HCT116 (cell line): ENCODE measurements around the gene CAPN5. TPM values are rescaled to one million over a fixed set of nuclear protein-coding genes. Genes with fewer than 3 reads are reported as not detected.

Experiments used
- ATAC-seq: fragments of 200-7000 bp; cut with Tn5 transposase; 2 replicates; pipeline ENCODE4 v1.9.1; 2020; ENCODE audit warnings: mild to moderate bottlenecking, moderate library complexity
- BruUV-seq: library from RNA; stranded (reverse); fragments of 400-500 nt; replicated peaks from 2 replicates; lab custom pipeline; 2021; lab: Mats Ljungman, UMichigan
- CTCF ChIA-PET: fragments of 300-600 bp; sonication (Branson Sonifier 250); formaldehyde crosslinking; loops from one replicate; lab custom pipeline; 2021; ENCODE audit warnings: antibody characterized with exemption; lab: Charles Lee
- POLR2A ChIA-PET: fragments of 300-600, 350-600 bp; sonication (Branson Sonifier 250); formaldehyde crosslinking; loops from one replicate; lab custom pipeline; 2021; ENCODE audit warnings: antibody characterized with exemption; lab: Charles Lee
- RAD21 ChIA-PET, 2 experiments: fragments of 300-600 bp; sonication (Branson Sonifier 250); formaldehyde crosslinking; loops; one replicate each; lab custom pipeline; 2023; ENCODE audit warnings: low total read pairs in 2 of 2; ENCODE audit not compliant: uncharacterized antibody in 2 of 2, unreplicated experiment in 2 of 2, low non-redundant PET in 1 of 2; lab: Charles Lee
- DNase-seq: peaks from one replicate; pipeline ENCODE4 v3.0.0-alpha.2; 2010; ENCODE audit warnings: low read depth, low spot score
- H2AFZ ChIP-seq: fragments of 200-600 bp; shearing (Covaris generic), sonication (generic); 2 replicates; pipeline ENCODE4 v1.6.1; 2017; ENCODE audit warnings: low read depth, mixed run types, mixed read lengths, antibody characterized with exemption, low read length; ENCODE audit not compliant: poor library complexity, severe bottlenecking
- H3K27ac ChIP-seq: 2 replicates; pipeline ENCODE4 v1.5.1; 2012; ENCODE audit warnings: low read depth, low read length
- H3K27me3 ChIP-seq: fragments of 200-600 bp; sonication (generic); 2 replicates; pipeline ENCODE4 v1.6.1; 2016; ENCODE audit warnings: mixed run types, low read length, mixed read lengths; ENCODE audit not compliant: insufficient read depth
- H3K36me3 ChIP-seq, 2 experiments: fragments of 200-500 bp in 1 of 2; fragments of 200-600 bp in 1 of 2; sonication (Bioruptor generic) in 1 of 2; sonication (generic) in 1 of 2; 2 replicates each; pipeline versions ENCODE4 v1.5.1 to v1.6.1; 2014 to 2016; ENCODE audit warnings: low read length in 2 of 2, inconsistent platforms in 1 of 2, mixed read lengths in 1 of 2, mixed run types in 1 of 2; ENCODE audit not compliant: insufficient read depth in 2 of 2, control insufficient read depth in 1 of 2
- H3K4me1 ChIP-seq, 2 experiments: fragments of 200-600 bp in 1 of 2; sonication (generic) in 1 of 2; 2 replicates each; pipeline versions ENCODE4 v1.5.1 to v1.6.1; 2012 to 2017; ENCODE audit warnings: low read length in 2 of 2, inconsistent platforms in 1 of 2, mild to moderate bottlenecking in 1 of 2, mixed read lengths in 1 of 2, mixed run types in 1 of 2, moderate library complexity in 1 of 2; ENCODE audit not compliant: insufficient read depth in 2 of 2, control insufficient read depth in 1 of 2
- H3K4me2 ChIP-seq: fragments of 200-600 bp; sonication (generic); 2 replicates; pipeline ENCODE4 v1.6.1; 2017; ENCODE audit warnings: mixed run types, low read length, mixed read lengths
- H3K4me3 ChIP-seq, 2 experiments: fragments of 200-600 bp in 1 of 2; sonication (generic) in 1 of 2; replicated peaks in 1 of 2; 2 replicates each; pipeline ENCODE4 v1.5.1; 2011 to 2016; ENCODE audit warnings: low read length in 2 of 2, control low read depth in 1 of 2, low read depth in 1 of 2, mild to moderate bottlenecking in 1 of 2, mixed read lengths in 1 of 2, mixed run types in 1 of 2
- H3K79me2 ChIP-seq: fragments of 200-600 bp; sonication (generic); 2 replicates; pipeline ENCODE4 v1.6.1; 2017; ENCODE audit warnings: mild to moderate bottlenecking, mixed run types, low read length, moderate library complexity, mixed read lengths; ENCODE audit not compliant: insufficient read depth
- H3K9ac ChIP-seq: fragments of 200-600 bp; sonication (generic); 2 replicates; pipeline ENCODE4 v1.6.1; 2016; ENCODE audit warnings: low read length, mixed read lengths
- H3K9me2 ChIP-seq: fragments of 200-600 bp; sonication (generic), shearing (Covaris generic); 2 replicates; pipeline ENCODE4 v1.6.1; 2017; ENCODE audit warnings: mixed run types, mild to moderate bottlenecking, moderate library complexity; ENCODE audit not compliant: insufficient read depth
- H3K9me3 ChIP-seq, 2 experiments: fragments of 200-500 bp in 1 of 2; fragments of 200-600 bp in 1 of 2; sonication (Bioruptor generic) in 1 of 2; sonication (generic) in 1 of 2; 2 replicates each; pipeline ENCODE4 v1.6.1; 2014 to 2017; ENCODE audit warnings: low read length in 2 of 2, mixed read lengths in 2 of 2, inconsistent platforms in 1 of 2, low read depth in 1 of 2, mild to moderate bottlenecking in 1 of 2, mixed run types in 1 of 2, moderate library complexity in 1 of 2; ENCODE audit not compliant: control insufficient read depth in 1 of 2, insufficient read depth in 1 of 2
- H4K20me1 ChIP-seq: fragments of 200-600 bp; sonication (generic), shearing (Covaris generic); 2 replicates; pipeline ENCODE4 v1.6.1; 2017; ENCODE audit warnings: mixed run types, mild to moderate bottlenecking, moderate library complexity; ENCODE audit not compliant: insufficient read depth
- CBX3 ChIP-seq: IDR thresholded peaks from 2 replicates; pipeline ENCODE4 v1.6.1; 2012; ENCODE audit warnings: low read depth
- EGR1 ChIP-seq: IDR thresholded peaks from 2 replicates; pipeline ENCODE4 v1.6.1; 2012; ENCODE audit warnings: low read depth
- ELF1 ChIP-seq: IDR thresholded peaks from 2 replicates; pipeline ENCODE4 v1.6.1; 2012; ENCODE audit warnings: low read depth, borderline replicate concordance
- EZH2 ChIP-seq: fragments of 200-600 bp; sonication (generic); IDR thresholded peaks from 2 replicates; pipeline ENCODE4 v1.6.1; 2017; ENCODE audit warnings: antibody characterized with exemption, mixed run types
- JUND ChIP-seq: IDR thresholded peaks from 2 replicates; pipeline ENCODE4 v1.6.1; 2012
- POLR2AphosphoS5 ChIP-seq: IDR thresholded peaks from 2 replicates; pipeline ENCODE4 v1.6.1; 2011; ENCODE audit warnings: mild to moderate bottlenecking, low read depth, low read length, moderate library complexity
- RAD21 ChIP-seq: IDR thresholded peaks from 2 replicates; pipeline ENCODE4 v1.6.1; 2012; ENCODE audit warnings: low read depth, mild to moderate bottlenecking
- SIN3A ChIP-seq: IDR thresholded peaks from 2 replicates; pipeline ENCODE4 v1.6.1; 2012; ENCODE audit warnings: low read depth
- SRF ChIP-seq: IDR thresholded peaks from 2 replicates; pipeline ENCODE4 v1.6.1; 2012; ENCODE audit warnings: low read depth
- TCF7L2 ChIP-seq: IDR thresholded peaks from 2 replicates; pipeline ENCODE4 v1.7.0; 2011; ENCODE audit warnings: borderline replicate concordance, inconsistent platforms; ENCODE audit not compliant: insufficient read depth, insufficient read length; ENCODE audit errors: extremely low read depth
- YY1 ChIP-seq: IDR thresholded peaks from 2 replicates; pipeline ENCODE4 v1.6.1; 2011; ENCODE audit warnings: low read length, low read depth, moderate library complexity, mild to moderate bottlenecking; ENCODE audit not compliant: insufficient replicate concordance; ENCODE audit errors: extremely low read depth
- ZBTB33 ChIP-seq: IDR thresholded peaks from 2 replicates; pipeline ENCODE4 v1.6.1; 2011; ENCODE audit warnings: mild to moderate bottlenecking, low read length, moderate library complexity; ENCODE audit not compliant: insufficient replicate concordance; ENCODE audit errors: extremely low read depth
- ZFX ChIP-seq: fragments of 450-650 bp; IDR thresholded peaks from 2 replicates; pipeline ENCODE4 v1.6.1; 2017
- ZNF274 ChIP-seq: fragments of 200-500 bp; sonication (Bioruptor generic); IDR thresholded peaks from 2 replicates; pipeline ENCODE4 v1.6.1; 2014; ENCODE audit warnings: mild to moderate bottlenecking, low read depth, low read length, inconsistent platforms
- intact Hi-C: fragments of 100-400 bp; cut with micrococcal nuclease; formaldehyde crosslinking; loops from 2 replicates; pipeline ENCODE4 v1.10.0; 2022
- total RNA-seq: library from RNA; stranded (reverse); gene quantifications from one replicate; pipeline ENCODE4 v1.2.1, GENCODE V29; 2021; ENCODE audit not compliant: unreplicated experiment
- TF ChIP-seq, protein P1 (sequence below): IDR thresholded peaks from 2 replicates; pipeline ENCODE4 v1.6.1; 2012
- TF ChIP-seq, protein P2 (sequence below): IDR thresholded peaks from 2 replicates; pipeline ENCODE4 v1.6.1; 2012

The CAPN5 gene
- total RNA-seq, 1 experiment from 2014 or later: 8.6 TPM

GRCh38 chr11:77136784-77137420 is 70.1 kb downstream of the CAPN5 start (continued):
- TF ChIP-seq SRF (no peak), POLR2AphosphoS5 (no peak)

DNA sequence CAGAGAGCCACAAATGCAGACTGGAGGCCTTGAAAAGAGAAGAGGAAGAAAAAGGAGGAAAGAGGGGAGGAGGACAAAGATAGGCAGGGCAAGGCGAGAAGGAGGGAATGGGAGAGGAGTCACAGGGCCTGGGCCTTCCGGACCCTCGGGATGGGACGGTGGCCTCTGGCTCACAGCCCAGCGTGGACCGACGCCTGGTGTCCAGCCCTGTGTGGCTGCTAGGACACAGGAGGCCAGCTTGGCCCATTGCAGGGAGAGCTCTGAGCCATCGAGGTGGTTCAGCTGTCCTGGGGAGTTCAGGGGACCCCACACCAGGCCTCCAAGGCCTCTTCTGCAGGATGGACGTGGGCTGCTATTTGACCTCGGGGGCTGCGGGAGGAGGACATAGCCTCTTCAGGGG is 70.7 kb downstream of the CAPN5 start:
- CTCF ChIA-PET: no interaction called here

GRCh38 chr11:77138106-77138649 is 71.4 kb downstream of the CAPN5 start:
- H3K4me2 ChIP-seq: no peak overlapping the region
- POLR2A ChIA-PET: no interaction called here
- DNase-seq (no peak), ATAC-seq (no peak)
- RAD21 ChIA-PET: no interaction called here
- no peaks in the 10 kb centered on the region for H3K9me2 ChIP-seq
- H3K27me3 ChIP-seq: no peaks in the 10 kb centered on the region
- no peaks in the 10 kb centered on the region for H3K9me3 ChIP-seq
- no peaks in the 10 kb centered on the region for H4K20me1 ChIP-seq
- no TSS peak for BruUV-seq
- H3K36me3 ChIP-seq: no peaks in the 10 kb centered on the region
- intact Hi-C loops: no loop called here
- no peak overlapping the region for H3K9ac ChIP-seq
- H3K4me1 ChIP-seq: peaks cover 0 to 3% of the 10 kb centered on the region in 2 experiments; a peak in 1 of 4 replicates
- no peak overlapping the region for H2AFZ ChIP-seq
- CTCF ChIA-PET: no interaction called here
- no peak overlapping the region for H3K27ac ChIP-seq
- no peaks in the 10 kb centered on the region for H3K79me2 ChIP-seq
- no peak overlapping the region for H3K4me3 ChIP-seq
- TF ChIP-seq ZFX (no peak), ELF1 (no peak), EZH2 (no peak), POLR2AphosphoS5 (no peak), SRF (no peak), ZNF274 (no peak), EGR1 (no peak), ZBTB33 (no peak), RAD21 (no peak), YY1 (no peak), TCF7L2 (no peak), CBX3 (no peak), SIN3A (no peak), JUND (no peak)
- TF ChIP-seq, protein P1, sequence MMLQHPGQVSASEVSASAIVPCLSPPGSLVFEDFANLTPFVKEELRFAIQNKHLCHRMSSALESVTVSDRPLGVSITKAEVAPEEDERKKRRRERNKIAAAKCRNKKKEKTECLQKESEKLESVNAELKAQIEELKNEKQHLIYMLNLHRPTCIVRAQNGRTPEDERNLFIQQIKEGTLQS: no peak
- TF ChIP-seq, protein P2, sequence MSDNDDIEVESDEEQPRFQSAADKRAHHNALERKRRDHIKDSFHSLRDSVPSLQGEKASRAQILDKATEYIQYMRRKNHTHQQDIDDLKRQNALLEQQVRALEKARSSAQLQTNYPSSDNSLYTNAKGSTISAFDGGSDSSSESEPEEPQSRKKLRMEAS: no peak

More for the DNA sequence above, 70.7 kb downstream of the CAPN5 start:
- peaks cover 0 to 3% of the 10 kb centered on the region in 2 experiments; a peak in 1 of 4 replicates for H3K4me1 ChIP-seq
- no peak overlapping the region for H3K27ac ChIP-seq
- no peaks in the 10 kb centered on the region for H3K36me3 ChIP-seq
- DNase-seq (no peak), ATAC-seq (no peak)
- no peak overlapping the region for H3K9ac ChIP-seq
- ChIA-PET POLR2A (no interaction called here), RAD21 (no interaction called here)
- H2AFZ ChIP-seq: no peak overlapping the region
- no peaks in the 10 kb centered on the region for H3K27me3 ChIP-seq
- no peak overlapping the region for H3K4me3 ChIP-seq
- TF ChIP-seq, protein P1: no peak
- BruUV-seq: no TSS peak
- no peaks in the 10 kb centered on the region for H3K9me3 ChIP-seq
- H4K20me1 ChIP-seq: no peaks in the 10 kb centered on the region
- no peaks in the 10 kb centered on the region for H3K79me2 ChIP-seq
- H3K9me2 ChIP-seq: no peaks in the 10 kb centered on the region
- no peak overlapping the region for H3K4me2 ChIP-seq
- intact Hi-C loops: no loop called here
